HL-60/S4 treated with retinoic acid at 250 ng/mL for 4 days and 3 days (cell line): Measurements from ENCODE around the gene UPK3B.
"Not testable (repeated sequence)": the region's sequence is repeated elsewhere in the genome, so short reads cannot be mapped to it uniquely, and the experiment has no call there.

Experiments used
- in situ Hi-C: fragments of 300-500 bp; cut with MboI; formaldehyde crosslinking; loops from 2 replicates; pipeline ENCODE4 v1.7.0; 2022; ENCODE audit warnings: low sequenced_read_pairs

Gene UPK3B

DNA sequence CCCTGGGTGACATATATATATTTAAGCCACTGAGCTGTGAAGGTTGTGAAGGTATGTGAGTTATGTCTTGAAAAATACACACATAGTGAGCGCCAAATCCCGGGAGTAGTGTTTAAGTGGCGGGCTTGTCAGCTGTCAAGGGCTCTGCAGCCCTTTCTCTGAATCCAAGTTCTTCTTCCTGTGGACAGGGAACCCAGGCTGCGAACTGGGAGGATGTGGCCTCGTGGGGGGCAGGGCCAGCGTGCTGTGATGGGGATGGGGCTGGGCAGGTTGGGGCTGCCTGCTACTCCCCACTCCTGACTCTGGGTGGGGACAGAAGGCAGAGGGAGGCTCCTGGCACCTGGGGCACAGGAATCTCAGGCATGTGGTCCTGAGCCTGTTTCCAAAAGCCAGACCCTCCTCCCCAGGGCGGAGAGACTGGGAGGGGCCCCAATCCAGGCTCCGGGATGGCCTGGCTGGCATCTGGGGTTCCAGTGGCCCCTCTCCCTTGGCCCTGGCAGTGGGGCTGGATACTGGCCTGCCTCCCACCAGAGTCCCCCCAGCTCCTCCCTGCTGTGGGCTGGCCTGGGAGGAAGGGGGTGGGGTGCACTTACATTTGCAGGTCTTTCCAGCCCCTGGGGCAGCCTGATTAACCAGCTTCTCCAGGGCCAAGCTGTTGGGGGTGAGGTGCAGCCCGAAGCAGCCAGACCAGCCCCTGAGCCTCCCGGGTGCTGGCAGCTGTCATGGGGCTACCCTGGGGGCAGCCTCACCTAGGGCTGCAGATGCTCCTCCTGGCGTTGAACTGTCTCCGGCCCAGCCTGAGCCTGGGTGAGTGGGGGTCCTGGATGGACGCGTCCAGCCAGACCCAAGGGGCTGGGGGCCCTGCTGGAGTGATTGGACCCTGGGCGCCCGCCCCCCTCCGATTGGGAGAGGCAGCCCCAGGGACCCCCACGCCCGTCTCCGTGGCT is at the start of gene UPK3B:
Gene UPK3B (plus strand): TSS at position 622 of the 947 bp plus-strand sequence. CDS start 101 bp downstream, at position 723.
- in situ Hi-C loops, result no loop called here

DNA sequence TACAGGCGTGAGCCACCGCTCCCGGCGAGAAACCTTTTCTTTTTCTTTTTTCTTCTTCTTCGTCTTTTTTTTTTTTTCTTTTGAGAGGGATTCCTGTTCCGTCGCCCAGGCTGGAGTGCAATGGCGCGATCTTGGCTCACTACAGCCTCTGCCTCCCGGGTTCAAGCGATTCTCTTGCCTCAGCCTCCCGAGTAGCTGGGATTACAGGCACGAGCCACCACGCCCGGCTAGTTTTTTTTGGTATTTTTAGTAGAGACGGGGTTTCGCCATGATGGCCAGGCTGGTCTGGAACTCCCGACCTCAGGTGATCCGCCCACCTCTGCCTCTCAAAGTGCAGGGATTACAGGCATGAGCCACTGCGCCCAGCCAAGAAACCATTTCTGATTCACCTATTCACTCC is 49.6 kb upstream of the UPK3B start:
- in situ Hi-C loops, result not testable (repeated sequence)

DNA sequence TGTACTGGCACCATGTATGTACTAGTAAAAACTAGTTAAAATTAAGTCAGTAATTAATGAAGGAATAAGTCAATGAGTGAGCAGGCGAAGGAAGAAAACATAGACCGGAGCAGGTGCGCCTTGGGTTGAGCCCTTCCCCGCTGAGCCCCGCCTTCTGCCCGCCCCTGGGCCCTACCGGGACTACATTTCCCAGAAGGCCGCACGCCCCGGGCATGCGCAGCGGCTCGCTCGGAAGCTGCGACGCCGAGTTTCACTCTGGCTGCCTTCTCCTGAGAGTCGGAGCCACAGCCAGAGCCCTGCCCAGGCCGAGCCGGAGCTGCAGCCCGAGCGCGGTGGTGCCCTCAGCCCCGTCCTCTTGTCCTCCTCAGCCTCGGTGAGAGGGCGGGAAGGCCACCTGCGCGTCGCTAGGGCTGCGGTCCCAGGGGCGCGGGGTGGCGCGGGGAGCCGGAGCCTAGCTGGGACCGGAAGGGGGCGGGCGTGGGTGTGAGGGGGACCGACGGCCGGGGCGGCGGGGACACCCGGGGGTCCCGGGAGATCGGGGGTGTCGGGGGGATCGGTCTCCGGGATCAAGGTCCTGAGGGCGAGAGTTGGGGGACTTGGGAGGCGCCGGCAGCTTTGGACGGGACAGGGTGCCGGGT is 48.8 kb upstream of the UPK3B start, which contains the start of gene DTX2:
Gene DTX2 (plus strand): TSS at position 246 of the 638 bp plus-strand sequence. CDS start 18,801 bp downstream, outside the sequence.
- in situ Hi-C loops, result not testable (repeated sequence)

DNA sequence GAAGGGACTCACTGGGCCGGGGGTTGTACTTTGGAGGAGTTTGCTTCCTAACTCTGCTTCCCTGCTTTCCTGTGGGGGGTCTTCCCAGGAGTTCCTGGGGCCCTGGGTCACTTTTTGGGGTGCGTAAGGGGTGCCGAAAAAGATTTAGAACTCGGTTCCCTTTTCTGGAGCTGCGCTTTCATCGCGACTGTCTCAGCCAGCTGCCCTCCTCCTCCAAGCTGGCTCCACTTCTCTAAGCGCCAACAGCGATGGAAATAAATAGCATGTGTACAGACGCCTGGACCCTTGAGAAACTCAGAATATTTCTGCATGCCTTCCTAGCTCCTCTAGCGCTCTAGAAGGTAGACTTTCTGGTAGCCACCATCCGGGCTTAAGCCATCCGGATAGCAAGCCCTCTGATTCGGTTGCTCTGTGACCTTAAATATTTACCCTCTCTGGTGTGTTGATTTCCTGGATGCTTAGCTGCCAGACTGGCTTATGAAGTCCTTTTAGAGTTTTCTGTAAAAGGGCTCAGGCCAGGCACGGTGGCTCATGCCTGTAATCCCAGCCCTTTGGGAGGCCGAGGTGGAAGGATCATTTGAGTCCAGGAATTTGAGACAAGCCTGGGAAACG is 48.0 kb upstream of the UPK3B start:
- in situ Hi-C loops, result not testable (repeated sequence)

DNA sequence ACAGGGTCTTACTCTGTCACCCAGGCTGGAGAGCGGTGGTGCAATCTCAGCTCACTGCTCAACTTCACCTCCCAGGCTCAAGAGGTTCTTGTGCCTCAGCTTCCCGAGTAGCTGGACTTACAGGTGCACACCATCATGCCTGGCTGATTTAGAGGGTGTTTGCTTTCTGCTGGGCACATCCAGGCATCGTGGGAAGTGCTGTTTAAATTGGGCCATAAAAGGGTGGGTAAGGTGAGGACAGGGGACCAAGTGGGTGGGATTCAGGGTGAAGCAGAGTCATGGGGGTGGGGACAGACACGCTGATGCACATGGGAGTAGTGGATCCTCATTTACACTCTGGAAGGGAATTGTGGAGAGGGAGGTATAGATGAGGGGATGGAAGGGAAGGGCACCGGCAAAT is 45.4 kb upstream of the UPK3B start:
- in situ Hi-C loops, result not testable (repeated sequence)

DNA sequence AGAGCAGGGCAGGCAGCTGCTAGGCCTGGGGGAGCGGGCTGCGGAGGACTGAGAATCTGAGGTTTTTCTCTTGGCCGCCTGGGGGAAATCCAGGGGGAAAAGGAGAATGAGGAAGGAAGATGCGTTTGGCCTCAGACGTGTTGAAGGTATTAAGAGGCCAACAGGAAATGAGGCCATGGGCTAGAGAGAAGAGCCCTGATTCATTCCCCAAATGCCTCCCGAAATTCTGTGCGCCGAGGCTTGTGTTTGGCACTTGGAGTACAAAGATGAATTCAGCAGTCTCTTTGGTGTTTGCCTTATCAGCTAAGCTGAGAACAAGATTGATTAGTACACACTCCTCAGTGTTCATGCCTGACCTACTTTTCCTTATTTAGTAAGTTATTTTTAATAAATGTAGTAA is 44.4 kb upstream of the UPK3B start:
- in situ Hi-C loops, result not testable (repeated sequence)

DNA sequence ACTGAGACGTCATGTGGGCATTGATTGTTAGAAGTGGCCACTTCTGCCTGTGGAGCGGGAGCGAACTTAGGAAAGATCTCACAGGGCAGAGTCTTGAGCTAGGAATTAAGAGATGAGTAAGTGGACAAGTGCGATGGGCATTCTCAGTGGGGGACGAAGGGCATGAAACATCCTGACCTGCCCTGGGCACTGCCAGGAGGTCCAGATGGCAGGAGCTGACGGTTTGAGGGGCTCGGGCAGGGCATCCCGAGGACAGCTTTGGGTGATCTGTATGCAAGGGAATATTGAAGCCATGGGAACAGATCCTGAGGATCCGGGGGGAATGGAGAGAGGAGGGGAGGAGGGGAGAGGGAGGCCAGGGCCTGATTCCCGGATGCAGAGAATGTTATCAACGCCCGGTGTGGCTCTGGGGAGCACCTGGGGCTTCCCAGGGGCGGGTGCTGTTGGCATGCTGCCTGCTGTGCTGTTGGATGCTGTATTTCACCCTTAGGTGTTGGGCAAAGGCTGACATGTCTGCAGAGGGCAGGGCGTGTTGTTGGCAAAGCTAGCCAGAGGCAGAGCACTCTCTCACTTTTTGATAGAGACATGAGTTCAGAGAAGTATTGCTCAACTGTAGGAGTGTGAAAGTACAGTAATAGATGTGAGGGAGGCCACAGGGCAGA is 42.5 kb upstream of the UPK3B start:
- in situ Hi-C loops, result not testable (repeated sequence)

DNA sequence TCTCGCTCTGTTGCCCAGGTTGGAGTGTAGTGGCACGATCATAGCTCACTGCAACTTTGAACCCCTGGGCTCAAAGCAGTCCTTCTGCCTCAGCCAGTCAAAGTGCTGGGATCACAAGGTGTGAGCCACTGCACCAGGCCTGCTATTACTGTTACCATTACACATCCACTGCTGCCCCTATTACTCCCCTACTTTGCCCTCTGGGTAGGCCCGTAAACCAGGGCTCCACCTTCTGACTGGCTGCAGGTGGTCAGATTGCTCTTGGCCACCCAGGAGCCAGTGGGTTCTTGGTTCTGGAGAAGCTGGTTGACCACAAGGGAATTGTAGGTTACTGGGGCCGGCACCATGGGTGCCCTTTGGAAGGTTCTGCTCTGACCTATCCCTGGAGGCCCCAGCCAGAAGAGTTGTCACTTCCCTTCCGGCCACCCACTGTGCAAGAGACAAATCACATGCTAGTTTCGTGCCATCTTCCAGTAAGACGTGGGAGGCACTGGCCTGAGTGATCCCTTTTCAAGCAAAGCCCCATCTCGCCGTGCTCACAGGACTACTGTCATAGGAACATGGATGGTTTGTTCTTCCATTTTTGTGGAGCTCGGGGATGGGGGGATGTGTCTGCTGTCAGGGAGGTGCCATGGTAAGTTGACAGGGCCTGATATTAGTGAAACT is 38.7 kb upstream of the UPK3B start:
- in situ Hi-C loops, result not testable (repeated sequence)

DNA sequence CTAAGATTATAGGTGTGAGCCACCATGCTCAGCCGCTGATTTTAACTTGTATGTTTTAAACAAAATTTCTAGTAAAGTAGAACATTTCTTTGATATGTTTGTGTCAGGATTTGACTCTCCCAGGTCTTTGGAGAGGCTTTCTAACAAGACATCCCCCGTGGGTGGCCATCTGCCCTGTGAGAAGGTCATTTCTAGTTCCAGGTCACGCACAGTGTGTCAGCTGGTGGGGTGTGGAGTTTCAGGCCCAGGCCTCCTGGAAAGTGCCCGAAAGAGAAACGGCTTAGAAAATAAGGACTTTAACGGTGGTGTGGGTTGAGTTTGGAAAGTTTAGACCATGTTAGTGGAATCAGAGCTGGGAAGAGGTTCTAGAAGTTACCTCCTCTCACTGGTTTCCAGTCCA is 37.3 kb upstream of the UPK3B start:
- in situ Hi-C loops, result not testable (repeated sequence)

DNA sequence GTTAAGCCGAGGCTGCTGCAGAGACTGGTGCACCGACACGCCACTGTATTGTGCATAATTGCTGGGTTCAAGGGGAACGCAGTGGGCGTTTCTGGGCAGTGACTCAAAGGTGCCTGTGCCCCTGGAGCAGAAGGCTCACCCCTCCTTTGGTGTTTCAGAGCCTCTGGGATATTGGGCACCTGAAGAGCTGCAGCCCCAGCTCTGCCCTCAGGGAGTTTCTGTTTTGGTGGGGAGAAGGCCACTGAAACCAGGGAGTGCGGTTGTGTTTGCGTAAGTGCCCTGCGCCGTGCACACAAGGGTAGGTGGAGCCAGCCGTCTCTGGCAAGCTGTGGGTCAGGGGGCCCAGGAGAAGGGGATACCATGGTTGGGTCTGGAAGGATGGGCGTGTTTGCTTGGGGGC is 34.1 kb upstream of the UPK3B start:
- in situ Hi-C loops, result not testable (repeated sequence)

DNA sequence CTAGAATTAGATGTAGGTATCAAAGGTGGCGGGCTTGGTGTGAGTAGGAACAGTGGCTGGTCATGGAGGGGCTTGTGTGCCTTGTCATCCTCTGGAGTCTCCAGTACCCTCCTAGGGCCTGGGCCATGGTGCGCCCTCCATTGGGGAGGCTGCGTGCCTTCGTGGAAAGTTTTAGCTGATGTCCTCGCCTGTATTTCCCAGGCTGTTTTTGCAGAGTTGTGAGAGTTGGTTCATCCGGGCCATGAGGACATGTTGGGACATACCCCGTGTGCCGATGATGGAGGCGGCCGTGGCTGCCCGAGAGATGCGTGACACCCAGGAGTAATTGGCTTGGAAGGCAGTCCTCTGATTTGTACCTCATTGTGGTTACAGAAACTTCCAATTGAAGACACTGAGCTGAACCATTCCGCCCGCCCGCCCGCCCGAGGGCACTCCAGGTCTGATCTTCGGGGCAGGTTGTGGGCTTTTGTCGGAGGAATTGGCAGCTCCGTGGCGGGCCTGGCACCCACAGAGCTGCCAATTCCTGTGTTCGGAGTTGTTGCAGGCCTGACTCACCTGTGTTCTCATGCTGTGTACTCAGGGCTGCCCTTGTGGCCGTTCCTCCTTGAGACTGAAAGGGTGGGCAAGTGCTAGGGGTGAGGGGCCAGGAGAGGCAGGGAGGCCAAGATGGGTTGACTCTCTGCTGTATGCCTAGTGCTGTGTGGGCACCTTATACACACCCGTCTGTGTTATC is 33.4 kb upstream of the UPK3B start:
- in situ Hi-C loops, result not testable (repeated sequence)

DNA sequence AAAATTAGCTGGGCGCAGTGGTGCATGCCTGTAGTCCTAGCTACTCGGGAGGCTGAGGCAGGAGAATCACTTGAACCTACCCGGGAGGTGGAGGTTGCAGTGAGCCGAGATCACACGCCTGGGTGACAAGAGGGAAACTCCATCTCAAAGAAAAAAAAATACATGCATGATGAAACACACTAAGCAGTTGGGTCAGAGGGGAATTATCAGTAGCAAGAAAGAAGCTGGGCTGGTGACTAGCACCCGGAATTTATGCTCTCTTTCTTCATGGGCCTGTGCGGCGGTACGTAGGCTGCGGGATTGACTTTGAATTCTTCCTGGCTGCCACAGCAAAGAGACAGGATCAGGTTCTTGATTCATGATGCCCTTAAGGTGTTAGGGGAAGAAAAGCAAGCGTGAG is 30.7 kb upstream of the UPK3B start:
- in situ Hi-C loops, result not testable (repeated sequence)

DNA sequence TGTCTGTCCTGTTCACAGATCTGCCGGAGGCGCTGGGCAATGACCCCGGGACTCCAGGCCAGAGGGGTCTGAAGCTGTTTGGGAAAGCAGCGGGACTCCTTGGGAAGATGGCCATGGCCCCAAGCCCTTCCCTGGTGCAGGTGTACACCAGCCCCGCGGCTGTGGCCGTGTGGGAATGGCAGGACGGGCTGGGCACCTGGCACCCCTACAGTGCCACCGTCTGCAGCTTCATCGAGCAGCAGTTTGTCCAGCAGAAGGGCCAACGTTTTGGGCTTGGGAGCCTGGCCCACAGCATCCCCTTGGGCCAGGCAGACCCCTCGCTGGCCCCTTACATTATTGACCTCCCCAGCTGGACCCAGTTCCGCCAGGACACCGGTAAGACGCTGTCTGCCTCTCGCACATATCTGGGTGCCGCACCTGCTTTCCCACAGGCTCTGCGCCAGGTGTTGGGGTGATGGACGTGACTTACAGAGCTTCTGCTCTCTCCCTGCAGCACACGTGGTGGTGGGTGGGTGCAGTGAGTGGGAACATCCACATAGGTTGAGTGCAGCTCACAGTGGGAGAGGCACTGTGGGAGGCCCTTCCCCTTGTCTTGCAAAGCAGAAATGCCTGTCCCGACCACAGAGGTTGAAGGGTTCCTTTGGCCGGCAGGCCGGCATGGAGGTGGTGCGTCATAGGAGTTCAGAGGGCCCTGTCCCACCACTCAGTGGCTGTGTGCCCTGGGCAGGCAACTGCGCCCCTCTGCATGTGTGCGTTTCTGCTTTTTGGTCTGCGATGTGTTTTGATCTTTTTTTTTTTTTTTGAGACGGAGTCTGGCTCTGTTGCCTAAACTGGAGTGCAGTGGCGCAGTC is 29.7 kb upstream of the UPK3B start:
- in situ Hi-C loops, result not testable (repeated sequence)

DNA sequence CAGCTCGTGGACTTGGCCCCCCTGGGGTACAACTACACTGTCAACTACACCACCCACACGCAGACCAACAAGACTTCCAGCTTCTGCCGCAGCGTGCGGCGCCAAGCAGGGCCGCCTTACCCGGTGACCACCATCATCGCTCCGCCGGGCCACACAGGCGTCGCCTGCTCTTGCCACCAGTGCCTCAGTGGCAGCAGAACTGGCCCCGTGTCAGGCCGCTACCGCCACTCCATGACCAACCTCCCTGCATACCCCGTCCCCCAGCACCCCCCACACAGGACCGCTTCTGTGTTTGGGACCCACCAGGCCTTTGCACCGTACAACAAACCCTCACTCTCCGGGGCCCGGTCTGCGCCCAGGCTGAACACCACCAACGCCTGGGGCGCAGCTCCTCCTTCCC is 27.7 kb upstream of the UPK3B start:
- in situ Hi-C loops, result not testable (repeated sequence)

DNA sequence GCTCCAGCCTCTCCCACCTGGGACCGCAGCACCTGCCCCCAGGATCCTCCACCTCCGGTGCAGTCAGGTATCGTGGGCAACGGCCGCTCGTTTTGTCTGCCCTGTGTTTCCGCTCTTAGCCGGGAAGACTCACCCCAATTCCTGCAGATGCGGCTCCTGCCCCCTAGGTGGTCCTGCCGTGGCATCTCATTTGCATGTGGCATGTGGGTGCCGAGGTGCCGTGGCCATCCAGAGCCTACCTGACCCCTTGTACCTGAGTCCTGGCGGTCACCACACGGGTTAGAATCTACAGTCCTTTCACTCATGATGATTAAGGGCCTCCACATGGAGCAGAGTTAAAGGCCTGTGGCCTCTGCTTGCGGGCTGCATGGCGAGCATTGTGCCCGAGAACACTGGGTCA is 27.3 kb upstream of the UPK3B start:
- in situ Hi-C loops, result not testable (repeated sequence)

DNA sequence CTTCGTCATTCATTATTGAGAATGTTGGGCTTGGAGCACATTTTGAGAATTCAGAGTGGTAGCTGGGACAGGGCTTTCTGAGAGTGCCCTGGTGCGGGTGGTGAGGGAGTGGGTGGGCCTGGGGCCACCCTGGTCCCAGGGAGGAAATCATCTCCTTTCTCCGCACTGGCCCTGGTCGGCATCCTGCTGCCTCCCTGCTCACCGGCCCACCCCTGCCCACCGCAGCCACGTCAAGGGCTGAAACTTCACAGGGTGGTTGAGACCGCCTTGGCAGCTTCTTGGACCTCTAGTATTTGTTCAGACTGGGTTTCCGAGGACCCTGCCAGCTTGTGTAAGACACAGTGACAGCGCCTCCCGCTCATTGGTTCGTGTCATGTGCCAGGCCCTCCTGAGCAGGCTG is 25.9 kb upstream of the UPK3B start:
- in situ Hi-C loops, result not testable (repeated sequence)

DNA sequence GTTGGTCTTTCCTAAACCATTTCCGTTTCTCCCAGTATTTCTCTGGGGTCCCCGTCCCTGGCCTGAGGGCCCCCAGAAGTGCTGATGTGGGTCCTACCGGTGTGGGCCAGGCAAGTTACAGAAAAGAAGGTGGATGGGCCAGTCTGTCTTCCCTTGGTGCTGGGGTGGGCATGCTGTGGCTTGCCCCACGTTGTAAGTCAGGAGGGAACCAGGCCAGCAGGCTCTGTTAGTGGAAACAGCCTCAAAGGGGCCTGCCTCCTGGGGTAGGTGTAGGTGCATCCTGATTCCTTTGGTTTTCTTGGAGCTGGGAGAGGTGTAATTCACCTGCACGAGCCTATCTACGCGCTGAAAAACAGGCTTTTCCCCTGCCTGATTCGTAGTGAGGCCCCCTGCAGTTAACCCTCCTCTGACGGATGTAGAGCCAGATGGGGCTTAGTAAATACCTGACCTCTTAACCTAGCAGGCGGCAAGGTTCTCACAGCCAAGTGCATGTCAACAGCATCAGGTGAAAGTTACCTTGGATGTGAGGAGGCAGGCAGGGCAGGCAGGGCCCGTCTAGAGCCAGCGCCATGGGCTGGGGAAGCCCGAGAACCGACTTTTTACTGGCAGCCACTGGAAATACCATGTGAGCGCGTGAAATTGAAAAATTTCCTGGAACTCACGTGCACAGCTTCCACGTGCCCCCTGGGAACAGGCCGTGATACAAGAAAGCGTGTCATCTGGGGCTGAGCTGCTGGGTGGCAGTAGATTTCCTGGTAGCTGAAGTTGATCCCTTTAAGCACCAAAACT is 24.3 kb upstream of the UPK3B start:
- in situ Hi-C loops, result not testable (repeated sequence)

DNA sequence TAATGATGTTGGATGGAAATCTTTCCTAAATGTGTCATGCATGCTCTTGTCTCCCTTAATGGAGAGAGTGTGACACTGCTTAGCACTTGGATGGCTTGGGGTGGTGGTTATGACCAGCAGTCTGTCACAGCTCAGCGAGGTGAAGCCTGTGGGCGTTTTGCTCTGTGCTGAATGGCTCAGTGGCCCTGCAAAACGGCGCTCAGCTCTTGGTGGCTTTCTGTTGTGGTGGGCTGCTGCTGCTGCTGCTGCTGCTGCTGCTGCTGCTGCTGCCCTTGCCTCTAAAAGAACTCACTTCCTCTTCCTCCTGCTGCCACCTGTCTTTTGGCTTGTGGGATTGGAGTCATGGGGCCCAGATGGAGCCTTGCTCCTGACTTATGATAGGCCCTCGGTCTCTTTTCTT is 23.7 kb upstream of the UPK3B start:
- in situ Hi-C loops, result not testable (repeated sequence)
